CD4-positive, alpha-beta T cell treated with Interferon gamma for 1 hour (primary cell): ENCODE measurements around the gene PPIF.

Experiments
- DNase-seq: peaks from one replicate; pipeline ENCODE4 v3.0.0-alpha.2; 2020

Gene PPIF

GRCh38 chr10:79313911-79314439 lies 33.3 kb upstream of the PPIF start:
- no peak for DNase-seq

DNA sequence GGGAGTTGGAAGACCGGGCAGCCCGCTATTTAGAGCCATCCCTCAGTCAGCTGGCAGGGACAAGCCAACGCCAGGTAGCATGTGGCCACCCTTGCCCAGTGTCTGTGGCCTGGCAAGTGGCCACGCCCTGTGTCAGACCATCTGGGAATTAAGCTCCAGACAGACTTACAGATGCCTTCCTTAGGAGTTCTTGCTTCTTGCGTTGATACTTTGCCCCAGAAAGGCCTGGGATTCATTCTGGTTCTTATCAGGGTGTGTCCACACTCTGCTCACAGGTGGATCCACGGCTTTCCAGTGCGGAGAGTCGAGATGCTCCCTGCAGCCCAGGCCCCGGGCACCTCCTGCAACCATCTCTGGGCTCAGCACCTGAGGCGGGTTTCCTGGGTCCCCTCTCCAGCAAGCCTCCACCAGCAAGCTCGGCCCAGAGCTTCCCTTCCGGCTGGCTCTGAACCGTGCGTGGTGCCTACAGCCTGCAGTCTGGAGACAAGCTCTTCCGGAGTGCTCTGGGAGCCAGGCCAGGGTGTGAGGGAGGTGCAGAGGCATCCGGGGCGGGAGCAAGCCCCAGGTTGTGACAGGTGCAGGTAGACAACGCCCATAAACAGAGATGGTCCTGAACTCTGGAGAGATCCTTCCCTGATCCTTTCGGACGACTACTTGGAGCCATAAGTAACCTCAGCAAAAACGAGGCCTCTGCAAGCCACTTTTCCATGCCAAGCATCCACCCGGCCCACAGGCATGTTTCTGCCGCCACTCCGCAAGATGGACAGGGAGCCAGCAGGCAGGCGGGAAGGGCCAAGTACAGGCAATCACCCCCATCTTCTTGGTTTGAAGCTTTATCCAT lies 32.3 kb upstream of the PPIF start:
- DNase-seq = no peak

DNA sequence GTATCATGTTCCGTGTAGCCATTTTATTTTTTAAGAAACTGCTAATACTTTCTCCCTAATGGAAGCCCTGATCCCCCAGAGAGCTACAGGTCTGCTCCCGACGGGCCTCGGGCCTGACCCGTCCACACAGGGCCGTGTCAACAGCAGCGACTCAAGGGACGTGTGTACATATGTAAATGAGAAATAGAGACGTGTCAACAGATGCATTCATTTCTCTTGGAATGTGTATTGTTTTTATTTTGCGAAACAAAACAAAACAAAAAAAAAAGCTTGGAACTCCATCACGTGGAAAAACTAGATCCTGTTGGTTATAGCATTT lies 31.7 kb upstream of the PPIF start:
- no peak for DNase-seq

- DNase-seq = no peak
Measured at GRCh38 chr10:79316671-79317431, 30.4 kb upstream of the PPIF start.

DNA sequence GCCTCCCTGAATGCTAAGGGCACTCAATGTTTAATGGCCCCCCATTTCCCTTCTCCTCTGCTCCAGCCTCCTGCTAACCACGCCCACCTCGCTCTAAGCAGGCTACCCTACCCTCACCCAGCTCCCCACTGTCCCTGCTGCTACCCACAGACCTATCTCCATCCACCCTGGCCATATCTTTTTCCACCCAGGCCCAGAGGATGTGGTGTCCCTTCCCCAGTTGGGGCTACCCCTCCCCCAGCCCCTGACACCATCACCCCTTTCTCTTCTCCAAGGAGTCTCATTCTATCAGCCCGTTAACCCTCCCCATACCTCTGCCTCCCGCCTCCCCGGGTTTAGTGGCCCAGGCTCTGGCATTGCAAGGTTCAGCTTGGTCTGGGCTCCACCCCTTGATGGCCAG lies 28.9 kb upstream of the PPIF start:
- no peak for DNase-seq

- no peak for DNase-seq
Measured at GRCh38 chr10:79319115-79319771, 28.0 kb upstream of the PPIF start.

- no peak for DNase-seq
Measured at GRCh38 chr10:79320316-79320715, 27.0 kb upstream of the PPIF start.

DNA sequence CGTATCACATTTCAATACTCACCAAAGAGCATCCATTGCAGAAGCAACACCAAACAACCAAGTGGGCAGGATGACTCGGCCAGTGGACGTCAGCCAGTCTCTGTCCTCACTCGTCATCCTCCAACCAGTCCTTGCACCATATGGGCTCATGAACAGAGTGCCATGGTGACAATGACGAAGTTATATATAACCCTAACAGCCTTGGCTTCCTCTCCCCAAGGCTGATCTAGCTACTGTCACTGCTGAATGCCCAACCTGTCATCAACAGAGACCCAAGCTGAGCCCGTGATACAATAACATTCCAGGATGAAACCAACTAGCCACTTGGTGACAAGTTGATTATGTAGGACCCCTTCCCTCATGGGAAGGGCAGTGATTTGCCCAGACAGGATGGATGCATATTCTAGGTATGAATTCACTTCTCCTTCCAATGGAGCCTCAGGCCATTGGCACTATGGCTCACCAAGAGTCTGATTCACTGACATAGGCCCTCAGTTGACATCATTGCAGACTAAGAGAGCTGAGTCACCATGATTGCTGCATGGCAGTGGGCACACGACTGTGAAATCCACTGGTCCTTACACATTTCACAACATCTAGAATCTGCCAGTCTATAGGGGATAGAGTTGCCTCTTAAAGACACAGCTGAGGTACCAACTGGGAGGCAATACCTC lies 26.3 kb upstream of the PPIF start:
- DNase-seq = peak; percentile 67

- no peak for DNase-seq
Measured at GRCh38 chr10:79321494-79321882, 25.8 kb upstream of the PPIF start.

- no peak for DNase-seq
Measured at GRCh38 chr10:79321951-79322350, 25.3 kb upstream of the PPIF start.

- DNase-seq = peak; percentile 70
Measured at GRCh38 chr10:79322616-79323543, 24.4 kb upstream of the PPIF start.

DNA sequence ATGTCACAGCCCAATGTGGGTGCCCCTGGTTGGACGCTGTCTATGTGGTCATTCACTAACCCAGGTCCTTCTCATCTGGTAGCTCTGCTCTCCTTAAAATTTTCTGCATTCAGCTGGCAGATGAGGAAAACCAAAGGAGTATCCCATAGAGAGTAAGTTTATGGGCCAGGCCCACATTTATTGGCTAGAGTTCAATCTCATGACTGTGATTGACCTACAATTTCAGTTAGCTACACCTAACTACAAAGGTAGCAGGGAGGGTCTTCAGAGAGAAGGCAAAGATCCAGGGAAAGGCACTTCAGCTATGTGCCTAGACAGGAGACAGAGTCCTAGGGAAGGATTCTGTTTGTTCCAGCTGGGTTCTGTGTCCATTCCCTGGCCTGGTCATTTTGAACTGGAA lies 23.7 kb upstream of the PPIF start:
- no peak for DNase-seq

DNA sequence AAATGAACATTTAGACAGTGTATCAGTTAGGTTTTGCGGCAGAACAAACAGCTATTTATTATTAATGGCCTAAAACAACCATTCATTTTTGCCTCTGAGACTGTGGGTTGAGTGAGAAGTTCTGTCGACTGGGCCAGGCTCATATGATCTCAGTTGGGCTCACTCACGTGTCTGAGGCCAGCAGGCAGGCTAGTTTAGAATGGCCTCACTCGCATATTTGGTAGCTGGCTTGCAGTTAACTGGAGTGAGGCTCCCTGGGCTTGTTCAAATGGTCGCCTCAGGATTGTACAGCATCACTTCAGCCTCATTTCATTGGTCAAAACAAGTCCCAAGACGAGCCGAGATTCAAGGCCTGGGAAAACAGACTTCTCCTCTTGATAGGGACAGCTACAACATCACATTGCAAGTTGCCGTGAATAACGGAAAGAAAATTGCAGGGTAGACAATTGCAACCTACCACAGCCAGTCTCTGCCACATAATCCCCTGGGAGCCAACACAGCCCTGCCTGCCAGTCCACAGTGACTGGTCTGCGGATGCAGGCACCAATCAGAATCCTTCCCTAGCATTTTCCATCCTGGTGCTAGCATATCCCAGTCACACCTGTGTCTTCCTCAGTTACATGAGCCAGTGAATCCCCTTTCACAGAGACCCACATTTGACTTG lies 23.1 kb upstream of the PPIF start:
- DNase-seq = no peak

DNA sequence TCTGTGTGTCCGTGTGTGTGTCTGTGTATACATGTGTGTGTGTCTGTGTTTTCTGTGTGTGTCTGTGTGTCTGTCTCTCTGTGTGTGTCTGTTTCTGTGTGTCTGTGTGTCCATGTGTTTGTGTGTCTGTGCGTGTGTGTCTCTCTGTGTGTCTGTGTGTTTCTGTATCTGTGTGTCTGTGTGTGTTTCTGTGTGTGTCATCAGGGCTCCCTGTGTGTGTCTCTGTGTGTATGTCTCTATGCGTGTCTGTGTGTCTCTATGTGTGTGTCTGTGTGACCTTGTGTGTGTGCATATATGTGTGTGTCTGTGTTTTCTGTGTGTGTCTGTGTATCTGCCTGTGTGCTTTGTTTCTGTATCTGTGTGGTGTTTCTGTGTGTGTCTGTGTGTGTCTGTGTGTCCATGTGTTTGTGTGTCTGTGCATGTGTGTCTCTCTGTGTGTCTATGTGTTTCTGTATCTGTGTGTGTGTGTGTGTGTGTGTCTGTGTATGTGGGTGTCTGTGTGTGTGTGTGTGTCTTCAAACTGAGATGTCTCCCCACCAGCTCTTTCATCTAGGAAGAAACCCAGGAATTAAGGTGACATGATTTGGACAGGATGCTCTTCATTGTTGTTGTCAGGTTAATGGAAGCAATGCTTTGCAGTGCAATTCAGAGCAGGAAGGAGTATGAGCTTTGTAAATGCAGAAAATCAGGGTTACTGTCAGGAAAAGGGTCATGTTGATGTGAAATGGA lies 20.7 kb upstream of the PPIF start:
- DNase-seq = no peak

GRCh38 chr10:79327090-79327457 lies 20.2 kb upstream of the PPIF start:
- DNase-seq = no peak

DNA sequence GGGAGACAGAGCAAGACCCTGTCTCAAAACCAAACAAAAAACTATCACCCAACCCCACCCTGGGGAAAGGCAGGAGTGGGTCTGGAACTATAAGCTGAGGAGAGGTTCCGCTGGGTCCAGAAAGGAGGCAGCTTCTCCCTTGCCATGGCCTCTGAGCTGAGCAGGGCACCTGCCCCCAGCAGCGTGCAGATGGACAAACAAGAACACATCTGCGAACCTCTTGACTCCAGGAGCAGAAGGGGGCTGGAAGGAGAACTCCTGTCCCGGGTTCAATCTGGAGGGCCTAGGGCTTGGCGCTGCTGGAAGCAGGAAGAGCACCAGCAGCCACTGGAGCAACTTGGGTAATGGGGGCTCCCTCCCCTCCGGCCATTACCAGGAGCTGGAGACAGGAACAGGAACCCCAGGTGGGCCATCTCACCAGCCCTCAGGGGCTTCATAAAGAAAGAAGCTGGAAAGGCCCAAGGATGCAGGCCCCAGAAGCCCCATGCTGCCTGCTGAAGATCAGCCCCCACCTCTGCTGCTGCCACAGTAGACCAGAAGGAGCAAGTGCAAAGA lies 19.0 kb upstream of the PPIF start:
- no peak for DNase-seq

GRCh38 chr10:79328737-79329504 lies 18.3 kb upstream of the PPIF start:
- peak; percentile 23 for DNase-seq

GRCh38 chr10:79329529-79329928 lies 17.7 kb upstream of the PPIF start:
- DNase-seq = no peak

GRCh38 chr10:79331226-79331625 lies 16.0 kb upstream of the PPIF start:
- DNase-seq = no peak

GRCh38 chr10:79331709-79332108 lies 15.6 kb upstream of the PPIF start:
- DNase-seq = peak; percentile 88
